SK-N-SH (cell line): ENCODE results near the gene VAMP3. TPM values are rescaled to one million over a fixed set of nuclear protein-coding genes. Genes with fewer than 3 reads are reported as not detected.
A peak's percentile ranks its signal among the peaks of the same experiment; 100 is the strongest.

Source experiments
- CTCF ChIA-PET: fragments of 300-600, 350-600 bp; formaldehyde crosslinking; extraction: SDS; loops from one replicate; lab custom pipeline; 2021; lab: Yijun Ruan, JAX
- POLR2A ChIA-PET: fragments of 350-600 bp; sonication (Branson Sonifier 250); formaldehyde crosslinking; extraction: SDS; loops from one replicate; lab custom pipeline; 2020; ENCODE audit warnings: antibody characterized with exemption, inconsistent platforms; lab: Yijun Ruan, JAX
- DNase-seq: peaks from one replicate; pipeline ENCODE4 v3.0.0; 2012
- H2AFZ ChIP-seq: fragments of 200-600 bp; sonication (generic); 2 replicates; pipeline ENCODE4 v1.8.1; 2016; ENCODE audit warnings: antibody characterized with exemption, mild to moderate bottlenecking, low read depth
- H3F3A ChIP-seq: fragments of 200-600 bp; sonication (generic); replicated peaks from 2 replicates; pipeline ENCODE3; 2016; ENCODE audit warnings: antibody characterized with exemption, mild to moderate bottlenecking; ENCODE audit not compliant: insufficient read depth
- H3K27ac ChIP-seq, 2 experiments: fragments of 200-500 bp in 1 of 2; fragments of 200-600 bp in 1 of 2; sonication (Bioruptor generic) in 1 of 2; sonication (generic), shearing (Covaris generic) in 1 of 2; 2 replicates each; pipeline versions ENCODE4 v1.5.1 to v1.6.1; 2014 to 2016; ENCODE audit warnings: low read depth in 2 of 2, inconsistent platforms in 1 of 2, low read length in 1 of 2, mild to moderate bottlenecking in 1 of 2, mixed read lengths in 1 of 2
- H3K27me3 ChIP-seq: fragments of 200-600 bp; sonication (generic), shearing (Covaris generic); 2 replicates; pipeline ENCODE4 v1.6.1; 2016; ENCODE audit warnings: mixed run types; ENCODE audit not compliant: insufficient read depth
- H3K36me3 ChIP-seq, 2 experiments: fragments of 200-500 bp in 1 of 2; fragments of 200-600 bp in 1 of 2; sonication (Bioruptor generic) in 1 of 2; sonication (generic) in 1 of 2; replicated peaks in 1 of 2; 2 replicates each; pipeline versions ENCODE3 to v1.5.1; 2014 to 2016; ENCODE audit warnings: low read length in 1 of 2, mild to moderate bottlenecking in 1 of 2; ENCODE audit not compliant: insufficient read depth in 2 of 2, control insufficient read depth in 1 of 2
- H3K4me1 ChIP-seq, 2 experiments: fragments of 200-500 bp in 1 of 2; fragments of 200-600 bp in 1 of 2; sonication (Bioruptor generic) in 1 of 2; sonication (generic), shearing (Covaris generic) in 1 of 2; 2 replicates each; pipeline versions ENCODE4 v1.5.1 to v1.6.1; 2014 to 2016; ENCODE audit warnings: low read depth in 1 of 2, low read length in 1 of 2, mixed run types in 1 of 2; ENCODE audit not compliant: insufficient read depth in 2 of 2, control insufficient read depth in 1 of 2
- H3K4me2 ChIP-seq: fragments of 200-600 bp; sonication (generic), shearing (Covaris generic); 2 replicates; pipeline ENCODE4 v1.6.1; 2017; ENCODE audit warnings: mixed run types
- H3K4me3 ChIP-seq, 2 experiments: fragments of 200-500 bp in 1 of 2; fragments of 200-600 bp in 1 of 2; sonication (Bioruptor generic) in 1 of 2; sonication (generic), shearing (Covaris generic) in 1 of 2; 2 replicates each; pipeline versions ENCODE4 v1.5.1 to v1.8.1; 2014 to 2016; ENCODE audit warnings: low read depth in 2 of 2, inconsistent platforms in 1 of 2, low read length in 1 of 2, mild to moderate bottlenecking in 1 of 2, mixed read lengths in 1 of 2, moderate library complexity in 1 of 2
- H3K79me2 ChIP-seq: fragments of 200-600 bp; sonication (generic); 2 replicates; pipeline ENCODE4 v1.8.1; 2017; ENCODE audit warnings: mild to moderate bottlenecking; ENCODE audit not compliant: insufficient read depth
- H3K9ac ChIP-seq: fragments of 200-600 bp; sonication (generic); 2 replicates; pipeline ENCODE4 v1.6.1; 2017; ENCODE audit warnings: mixed run types
- H3K9me2 ChIP-seq: fragments of 200-600 bp; sonication (generic); 2 replicates; pipeline ENCODE4 v1.6.1; 2017; ENCODE audit warnings: mixed run types
- H3K9me3 ChIP-seq: fragments of 200-600 bp; sonication (generic); 2 replicates; pipeline ENCODE4 v1.6.1; 2017; ENCODE audit warnings: mixed run types, mild to moderate bottlenecking, moderate library complexity
- H4K20me1 ChIP-seq: fragments of 200-600 bp; sonication (generic); 2 replicates; pipeline ENCODE4 v1.6.1; 2017; ENCODE audit warnings: mild to moderate bottlenecking, mixed run types; ENCODE audit not compliant: insufficient read depth
- CHD2 ChIP-seq: fragments of 150-350 bp; IDR thresholded peaks from 2 replicates; pipeline ENCODE4 v1.6.1; 2018; ENCODE audit warnings: low read length; ENCODE audit not compliant: partially characterized antibody
- ELF1 ChIP-seq: IDR thresholded peaks from 2 replicates; pipeline ENCODE4 v1.4.0; 2012
- FOXJ3 ChIP-seq: sonication (generic); formaldehyde crosslinking; IDR thresholded peaks from 2 replicates; pipeline ENCODE4 v1.5.1; 2020; ENCODE audit warnings: mild to moderate bottlenecking, missing genetic modification reagents
- GABPA ChIP-seq: IDR thresholded peaks from 2 replicates; pipeline ENCODE4 v1.4.0; 2012; ENCODE audit warnings: low read depth, mild to moderate bottlenecking
- GATA2 ChIP-seq: sonication (generic); formaldehyde crosslinking; IDR thresholded peaks from 2 replicates; pipeline ENCODE4 v1.5.0; 2020; ENCODE audit warnings: mild to moderate bottlenecking, missing genetic modification reagents
- MAX ChIP-seq: IDR thresholded peaks from 2 replicates; pipeline ENCODE4 v1.4.0; 2012; ENCODE audit warnings: low read depth
- MXI1 ChIP-seq: IDR thresholded peaks from 2 replicates; pipeline ENCODE4 v1.6.1; 2012; ENCODE audit warnings: mild to moderate bottlenecking, low read depth, low read length, improper control_type of control experiment
- NRF1 ChIP-seq: IDR thresholded peaks from 2 replicates; pipeline ENCODE4 v1.6.1; 2012; ENCODE audit warnings: low read depth, mild to moderate bottlenecking, low read length
- POLR2AphosphoS5 ChIP-seq: IDR thresholded peaks from 2 replicates; pipeline ENCODE4 v1.6.1; 2012; ENCODE audit warnings: low read depth, low read length
- RCOR1 ChIP-seq: fragments of 150-350 bp; IDR thresholded peaks from 2 replicates; pipeline ENCODE4 v1.6.1; 2017; ENCODE audit warnings: antibody characterized with exemption, low read length
- REST ChIP-seq: IDR thresholded peaks from 2 replicates; pipeline ENCODE4 v1.6.1; 2012; ENCODE audit warnings: mild to moderate bottlenecking, low read depth, low read length, moderate library complexity
- SIN3A ChIP-seq: IDR thresholded peaks from 2 replicates; pipeline ENCODE4 v1.6.1; 2012; ENCODE audit warnings: low read depth, mild to moderate bottlenecking, low read length, moderate library complexity, borderline replicate concordance
- SMC3 ChIP-seq: IDR thresholded peaks from 2 replicates; pipeline ENCODE4 v1.6.1; 2012; ENCODE audit warnings: low read depth, low read length, improper control_type of control experiment
- TAF1 ChIP-seq: IDR thresholded peaks from 2 replicates; pipeline ENCODE4 v1.6.1; 2012; ENCODE audit warnings: low read depth, mild to moderate bottlenecking, low read length, moderate library complexity, borderline replicate concordance
- YY1 ChIP-seq: IDR thresholded peaks from 2 replicates; pipeline ENCODE4 v1.4.0; 2012; ENCODE audit warnings: low read depth, mild to moderate bottlenecking
- WGBS: methylation state at CpG from one replicate; pipeline ENCODE4 v1.1.6; 2017; ENCODE audit warnings: low lambda C conversion rate; 5-methylcytosine and 5-hydroxymethylcytosine counted together
- polyA plus RNA-seq, 3 experiments: library from polyadenylated mRNA; depleted of rRNA; stranded (reverse); fragments of >200 nt; gene quantifications; 2 replicates each; pipeline ENCODE4 v1.2.3, GENCODE V29; 2012
- TF ChIP-seq, protein P1 (sequence below): fragments of 200-600 bp; sonication (generic); IDR thresholded peaks from 2 replicates; pipeline ENCODE4 v1.6.1; 2017; ENCODE audit warnings: antibody characterized with exemption, mild to moderate bottlenecking, moderate library complexity
- TF ChIP-seq, protein P2 (sequence below): fragments of 150-350 bp; IDR thresholded peaks from 2 replicates; pipeline ENCODE4 v1.6.1; 2016; ENCODE audit warnings: mild to moderate bottlenecking, low read depth, low read length

The VAMP3 gene
- 96.4 and 114 TPM in 2 replicates for polyA plus RNA-seq (2012; rRNA removed)
- polyA plus RNA-seq (2012; cell fraction: cytosol; rRNA removed), result 141 and 168 TPM in 2 replicates
- polyA plus RNA-seq (2012; cell fraction: nucleus; rRNA removed), result 41.4 and 66.9 TPM in 2 replicates

DNA sequence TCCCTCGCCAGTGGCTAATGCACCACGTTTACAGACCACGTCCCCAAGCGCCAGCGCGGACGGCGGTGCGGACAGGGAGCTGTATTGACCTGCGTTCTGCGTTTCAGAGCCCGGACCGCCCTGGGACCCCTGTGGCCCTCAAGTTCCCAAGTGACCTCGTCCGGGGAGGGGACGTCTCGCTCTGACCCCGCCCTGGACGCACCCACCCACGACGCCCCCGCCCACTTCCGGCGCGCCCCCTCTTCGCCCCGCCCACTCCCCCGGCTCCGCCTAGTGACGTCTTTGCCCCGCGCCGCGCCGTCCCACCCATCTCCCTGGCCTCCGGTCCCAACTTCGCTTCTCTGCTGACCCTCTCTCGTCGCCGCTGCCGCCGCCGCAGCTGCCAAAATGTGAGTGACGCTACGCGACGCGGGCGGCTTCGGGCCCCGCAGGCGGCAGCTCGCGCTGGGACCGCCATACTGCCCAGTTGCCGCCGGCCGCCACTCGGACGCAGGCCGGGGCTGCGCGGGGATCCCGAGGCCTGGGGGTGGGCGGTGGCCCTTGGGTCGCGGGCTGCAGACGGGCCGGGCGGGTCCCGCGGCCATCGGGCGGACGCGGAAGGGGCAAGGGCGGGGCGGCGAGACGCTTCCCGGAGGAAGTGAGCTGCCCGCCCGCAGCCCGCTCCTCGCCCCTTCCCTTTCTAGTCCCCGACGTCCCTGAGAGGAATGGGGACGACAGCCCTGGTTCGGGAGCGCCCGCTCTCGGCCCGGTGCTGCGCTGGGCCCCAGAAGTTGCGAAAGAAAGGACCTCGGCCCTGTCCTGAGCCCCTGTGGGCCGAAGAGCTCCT lies at the start of gene VAMP3:
VAMP3 (plus strand) TSS at position 300 of the 826 bp plus-strand sequence; CDS start at position 388, 88 bp downstream.
- no peaks in the 10 kb centered on the region for H3K9me2 ChIP-seq
- peak; percentile 99 for DNase-seq
- ChIA-PET POLR2A (interaction anchor here (0.6 to 1.4 kb wide), 4 partner anchors 53 to 103 kb away, joined by 3 to 7 read pairs (median 4); no protein-coding TSS in a partner anchor), CTCF (interaction anchor here (1.6 to 14.6 kb wide), 3 partner anchors 18 to 104 kb away, joined by 3 to 139 read pairs (median 112); no protein-coding TSS in a partner anchor)
- no peaks in the 10 kb centered on the region for H3K27me3 ChIP-seq
- 0 out of 2 replicates have a peak, but pooled peaks have one; percentile 8 for TF ChIP-seq MAX
- TF ChIP-seq FOXJ3 (CRISPR knock-in tag), result no peak
- TF ChIP-seq GABPA, result peak; percentile 63; the same call in 1 of the 2 replicates
- no peak for TF ChIP-seq GATA2 (CRISPR knock-in tag)
- TF ChIP-seq, protein P1, sequence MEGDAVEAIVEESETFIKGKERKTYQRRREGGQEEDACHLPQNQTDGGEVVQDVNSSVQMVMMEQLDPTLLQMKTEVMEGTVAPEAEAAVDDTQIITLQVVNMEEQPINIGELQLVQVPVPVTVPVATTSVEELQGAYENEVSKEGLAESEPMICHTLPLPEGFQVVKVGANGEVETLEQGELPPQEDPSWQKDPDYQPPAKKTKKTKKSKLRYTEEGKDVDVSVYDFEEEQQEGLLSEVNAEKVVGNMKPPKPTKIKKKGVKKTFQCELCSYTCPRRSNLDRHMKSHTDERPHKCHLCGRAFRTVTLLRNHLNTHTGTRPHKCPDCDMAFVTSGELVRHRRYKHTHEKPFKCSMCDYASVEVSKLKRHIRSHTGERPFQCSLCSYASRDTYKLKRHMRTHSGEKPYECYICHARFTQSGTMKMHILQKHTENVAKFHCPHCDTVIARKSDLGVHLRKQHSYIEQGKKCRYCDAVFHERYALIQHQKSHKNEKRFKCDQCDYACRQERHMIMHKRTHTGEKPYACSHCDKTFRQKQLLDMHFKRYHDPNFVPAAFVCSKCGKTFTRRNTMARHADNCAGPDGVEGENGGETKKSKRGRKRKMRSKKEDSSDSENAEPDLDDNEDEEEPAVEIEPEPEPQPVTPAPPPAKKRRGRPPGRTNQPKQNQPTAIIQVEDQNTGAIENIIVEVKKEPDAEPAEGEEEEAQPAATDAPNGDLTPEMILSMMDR, result no peak
- TF ChIP-seq MXI1, result peak; percentile 38; the same call in 1 of the 2 replicates
- peak; percentile 59; the same call in 1 of the 2 replicates for TF ChIP-seq SIN3A
- TF ChIP-seq SMC3, result no peak
- no peak for TF ChIP-seq CHD2
- TF ChIP-seq ELF1, result no peak
- TF ChIP-seq POLR2AphosphoS5, result peak; percentile 46
- TF ChIP-seq REST, result no peak
- no peak for TF ChIP-seq RCOR1
- TF ChIP-seq YY1, result no peak
- no peak for TF ChIP-seq NRF1
- TF ChIP-seq TAF1, result peak; percentile 53; the same call in 1 of the 2 replicates
- TF ChIP-seq, protein P2, sequence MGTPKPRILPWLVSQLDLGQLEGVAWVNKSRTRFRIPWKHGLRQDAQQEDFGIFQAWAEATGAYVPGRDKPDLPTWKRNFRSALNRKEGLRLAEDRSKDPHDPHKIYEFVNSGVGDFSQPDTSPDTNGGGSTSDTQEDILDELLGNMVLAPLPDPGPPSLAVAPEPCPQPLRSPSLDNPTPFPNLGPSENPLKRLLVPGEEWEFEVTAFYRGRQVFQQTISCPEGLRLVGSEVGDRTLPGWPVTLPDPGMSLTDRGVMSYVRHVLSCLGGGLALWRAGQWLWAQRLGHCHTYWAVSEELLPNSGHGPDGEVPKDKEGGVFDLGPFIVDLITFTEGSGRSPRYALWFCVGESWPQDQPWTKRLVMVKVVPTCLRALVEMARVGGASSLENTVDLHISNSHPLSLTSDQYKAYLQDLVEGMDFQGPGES, result no peak
- peak within 1 kb of the TSS; percentile 97 for H2AFZ ChIP-seq
- H3K9ac ChIP-seq, result peak within 1 kb of the TSS; percentile 85
- peak within 1 kb of the TSS; percentile 87 for H3K4me2 ChIP-seq
- H3K27ac ChIP-seq, result peak within 1 kb of the TSS; percentile 71 to 78; a peak in 3 of 4 replicates
- under 1% methylated on average over 21 of the region's 97 CpGs for WGBS
- peaks cover 27% of the 10 kb centered on the region for H4K20me1 ChIP-seq
- H3F3A ChIP-seq, result peaks cover 5% of the 10 kb centered on the region
- H3K79me2 ChIP-seq, result peaks cover 50% of the 10 kb centered on the region
- H3K36me3 ChIP-seq, result peaks cover 22 to 24% of the 10 kb centered on the region in 2 experiments
- H3K9me3 ChIP-seq, result no peaks in the 10 kb centered on the region
- peak within 1 kb of the TSS; percentile 67 to 98 for H3K4me3 ChIP-seq
- H3K4me1 ChIP-seq, result peaks cover 5 to 19% of the 10 kb centered on the region in 2 experiments; a peak in 3 of 4 replicates
